K562 (cell line): ENCODE measurements around the gene SETDB2. TPM values are rescaled to one million over a fixed set of nuclear protein-coding genes. Genes with fewer than 3 reads are reported as not detected.

Source experiments
- CHD7 ChIP-seq: fragments of 200-600 bp; sonication (generic); IDR thresholded peaks from one replicate; pipeline ENCODE4 v1.6.1; 2012; ENCODE audit warnings: mild to moderate bottlenecking, low read depth, low read length, inconsistent platforms
- polyA plus RNA-seq, 8 experiments: library from polyadenylated mRNA; depleted of rRNA in 4 of 8; stranded (reverse) in 5 of 8; unstranded in 3 of 8; fragments of >200 nt; fragmentation: Nextera tagmentation in 2 of 8; fragmentation: Illumina TruSeq in 1 of 8; extraction: Ambion mirVana in 2 of 8; extraction: Trizol in 1 of 8; gene quantifications; 2 replicates each; pipeline versions ENCODE4 v1.2.1 to v1.2.3, GENCODE V29; 2011 to 2014; ENCODE audit warnings: inconsistent platforms in 1 of 8, missing spikeins in 1 of 8
- total RNA-seq, 7 experiments: library from RNA; depleted of rRNA in 6 of 7; stranded (reverse); fragments of >200 nt in 6 of 7; fragmentation: Illumina TruSeq in 2 of 7; extraction: Trizol in 2 of 7; gene quantifications; 2 replicates each; pipeline versions ENCODE4 v1.2.1 to v1.2.3, GENCODE V29; 2011 to 2021; ENCODE audit warnings: low replicate concordance in 1 of 7

The SETDB2 gene
- total and polyA plus RNA-seq, 9 of the 15 experiments (the other 6 are each of a cell fraction or from before 2014, with no cell fraction given): 1.0 to 9.0 (median 6.1) TPM

DNA sequence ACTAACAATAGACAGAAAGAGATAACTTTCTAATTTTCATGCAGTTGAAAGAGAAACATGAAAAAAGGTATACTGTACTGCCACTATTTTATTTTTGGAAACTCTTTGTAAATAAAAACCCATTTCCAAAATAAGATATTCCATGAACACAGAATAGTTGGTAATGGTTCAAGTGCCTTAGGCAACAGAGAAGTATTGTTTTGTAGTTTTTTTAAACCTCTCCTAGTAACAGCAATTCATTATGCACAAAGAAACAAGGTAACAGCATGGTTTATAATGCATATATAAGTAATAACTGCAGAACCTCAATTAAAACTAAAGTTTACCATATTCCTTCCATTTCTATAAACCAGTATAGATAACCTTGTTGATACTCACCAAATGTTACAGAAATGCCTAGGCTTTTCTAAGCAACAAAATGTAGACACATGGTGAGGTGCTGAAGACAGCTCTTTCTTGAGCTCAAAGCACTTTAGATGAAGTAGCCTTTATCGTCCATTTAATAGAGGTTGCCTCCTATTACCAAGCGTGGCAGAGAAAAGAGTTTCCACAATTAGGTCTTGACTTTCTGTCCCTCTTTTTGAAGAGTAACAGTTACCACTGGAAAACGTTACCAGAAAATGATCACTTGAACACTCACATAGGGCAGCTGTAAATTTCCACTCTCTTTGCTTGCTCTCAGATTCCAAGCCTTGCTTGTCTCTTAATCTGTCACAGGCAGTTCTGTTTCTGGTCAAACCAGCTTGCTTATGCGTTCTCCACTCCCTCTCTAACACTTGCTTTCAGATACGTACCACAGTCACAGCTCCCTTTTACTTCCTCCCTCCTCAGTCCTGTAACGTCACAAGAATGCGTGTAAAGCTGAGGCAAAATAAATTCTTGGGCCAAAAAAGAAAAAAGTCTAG lies 43.1 kb upstream of the SETDB2 start (continued):
- TF ChIP-seq CHD7: no peak
- TF ChIP-seq, all 486 proteins: peak for 14
